Measurements from ENCODE around the gene UTS2R.

Gene UTS2R

GRCh38 chr17:82407255-82407654 lies 35.7 kb downstream of the UTS2R start:
- Histone ChIP-seq H3K9me3 (ENCODE audit: insufficient read depth, low read length, severe bottlenecking) (no peaks in the 10 kb centered on the region), H3K27ac (ENCODE audit: low read length) (0 out of 2 replicates have a peak overlapping the region, but pooled peaks have one; percentile 3), H2AFZ (ENCODE audit: low read depth, low read length) (no peak overlapping the region), H4K20me1 (ENCODE audit: insufficient read depth, low read length) (peaks cover 7% of the 10 kb centered on the region; the same call in 1 of the 2 replicates), H3K9ac (ENCODE audit: low read depth, low read length) (no peak overlapping the region), H3K4me3 (ENCODE audit: low read depth in 1 of 2, low read length in 2 of 2) (no peak overlapping the region), H3K27me3 (ENCODE audit: insufficient read depth, low read length, poor library complexity) (no peaks in the 10 kb centered on the region), H3K4me1 (ENCODE audit: insufficient read depth, low read length) (no peaks in the 10 kb centered on the region), H3K36me3 (ENCODE audit: insufficient read depth, low read length) (peaks cover 26% of the 10 kb centered on the region), H3K79me2 (ENCODE audit: insufficient read depth, low read length) (peaks cover 8% of the 10 kb centered on the region; the same call in 1 of the 2 replicates), H3K4me2 (ENCODE audit: insufficient read depth, low read length) (no peak overlapping the region)
- no peak for TF ChIP-seq CTCF (IDR thresholded peaks at IDR 0.05; ENCODE audit: borderline replicate concordance, extremely low read depth, low read length, poor library complexity, severe bottlenecking)
- TF ChIP-seq EZH2 (IDR thresholded peaks at IDR 0.05; ENCODE audit: borderline replicate concordance, low read depth, low read length, severe bottlenecking): no peak
- DNase-seq: no peak
- no peak for ATAC-seq (ENCODE audit: insufficient read depth, low read depth)

- Histone ChIP-seq H3K27ac (ENCODE audit: low read length) (no peak overlapping the region), H4K20me1 (ENCODE audit: insufficient read depth, low read length) (peaks cover 7% of the 10 kb centered on the region; the same call in 1 of the 2 replicates), H3K36me3 (ENCODE audit: insufficient read depth, low read length) (peaks cover 25% of the 10 kb centered on the region), H3K9me3 (ENCODE audit: insufficient read depth, low read length, severe bottlenecking) (no peaks in the 10 kb centered on the region), H3K4me1 (ENCODE audit: insufficient read depth, low read length) (no peaks in the 10 kb centered on the region), H3K9ac (ENCODE audit: low read depth, low read length) (no peak overlapping the region), H3K79me2 (ENCODE audit: insufficient read depth, low read length) (peaks cover 10% of the 10 kb centered on the region; the same call in 1 of the 2 replicates), H3K4me2 (ENCODE audit: insufficient read depth, low read length) (no peak overlapping the region), H3K4me3 (ENCODE audit: low read depth in 1 of 2, low read length in 2 of 2) (no peak overlapping the region), H3K27me3 (ENCODE audit: insufficient read depth, low read length, poor library complexity) (no peaks in the 10 kb centered on the region), H2AFZ (ENCODE audit: low read depth, low read length) (no peak overlapping the region)
- ATAC-seq (ENCODE audit: insufficient read depth, low read depth): no peak
- no peak for TF ChIP-seq EZH2 (IDR thresholded peaks at IDR 0.05; ENCODE audit: borderline replicate concordance, low read depth, low read length, severe bottlenecking)
- TF ChIP-seq CTCF (IDR thresholded peaks at IDR 0.05; ENCODE audit: borderline replicate concordance, extremely low read depth, low read length, poor library complexity, severe bottlenecking): no peak
- no peak for DNase-seq
Observed at GRCh38 chr17:82408288-82408937, 36.8 kb downstream of the UTS2R start.

- Histone ChIP-seq H3K36me3 (ENCODE audit: insufficient read depth, low read length) (peaks cover 22% of the 10 kb centered on the region), H3K4me3 (ENCODE audit: low read depth in 1 of 2, low read length in 2 of 2) (no peak overlapping the region), H3K79me2 (ENCODE audit: insufficient read depth, low read length) (peaks cover 10% of the 10 kb centered on the region; the same call in 1 of the 2 replicates), H3K9me3 (ENCODE audit: insufficient read depth, low read length, severe bottlenecking) (no peaks in the 10 kb centered on the region), H3K9ac (ENCODE audit: low read depth, low read length) (no peak overlapping the region), H3K4me2 (ENCODE audit: insufficient read depth, low read length) (no peak overlapping the region), H2AFZ (ENCODE audit: low read depth, low read length) (no peak overlapping the region), H3K27ac (ENCODE audit: low read length) (no peak overlapping the region), H3K4me1 (ENCODE audit: insufficient read depth, low read length) (no peaks in the 10 kb centered on the region), H3K27me3 (ENCODE audit: insufficient read depth, low read length, poor library complexity) (no peaks in the 10 kb centered on the region), H4K20me1 (ENCODE audit: insufficient read depth, low read length) (peaks cover 7% of the 10 kb centered on the region; the same call in 1 of the 2 replicates)
- ATAC-seq (ENCODE audit: insufficient read depth, low read depth) (no peak), DNase-seq (no peak)
- no peak for TF ChIP-seq CTCF (IDR thresholded peaks at IDR 0.05; ENCODE audit: borderline replicate concordance, extremely low read depth, low read length, poor library complexity, severe bottlenecking)
- no peak for TF ChIP-seq EZH2 (IDR thresholded peaks at IDR 0.05; ENCODE audit: borderline replicate concordance, low read depth, low read length, severe bottlenecking)
Observed at GRCh38 chr17:82408938-82409318, 37.4 kb downstream of the UTS2R start.

All from DND-41 (cell line).